Stomach (tissue), 4 donors: Measurements from ENCODE around the gene HNRNPLL.

Experiments
- EP300 ChIP-seq: sonication (generic); formaldehyde crosslinking; IDR thresholded peaks from one replicate; pipeline ENCODE4 v1.6.1; 2017; ENCODE audit warnings: antibody characterized with exemption
- POLR2AphosphoS5 ChIP-seq, 3 donors: sonication (generic); formaldehyde crosslinking; IDR thresholded peaks; one replicate each; pipeline ENCODE4 v1.6.1; 2016; ENCODE audit warnings: antibody characterized with exemption in 3 of 3
- TF ChIP-seq, protein P1 (sequence below), 7 experiments: fragments of 450-650 bp in 4 of 7; fragments of 200-600 bp in 3 of 7; sonication (generic) in 3 of 7; IDR thresholded peaks; one replicate each; pipeline ENCODE4 v1.5.1; 2016 to 2019; ENCODE audit warnings: antibody characterized with exemption in 7 of 7, control low read depth in 2 of 7, mild to moderate bottlenecking in 1 of 7

DNA sequence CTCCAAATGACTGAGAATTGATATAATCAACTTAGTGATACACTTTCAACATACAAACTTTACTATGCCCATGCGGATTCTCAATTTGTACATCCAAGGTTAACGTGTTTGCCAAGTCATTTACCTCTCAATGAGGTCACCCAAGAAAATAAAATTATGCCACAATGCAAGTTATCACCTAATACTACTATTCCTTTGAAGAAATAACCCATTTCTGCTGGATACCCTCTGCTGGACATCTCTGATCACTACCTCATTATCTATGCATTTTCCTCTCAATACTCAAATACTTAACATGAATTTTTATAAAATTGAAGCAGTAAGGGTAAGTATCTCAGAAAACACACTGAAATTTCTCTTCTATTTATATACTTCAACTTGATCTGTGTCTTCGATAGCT is 12.7 kb downstream of the HNRNPLL start:
- no peak for TF ChIP-seq EP300
- TF ChIP-seq, protein P1, sequence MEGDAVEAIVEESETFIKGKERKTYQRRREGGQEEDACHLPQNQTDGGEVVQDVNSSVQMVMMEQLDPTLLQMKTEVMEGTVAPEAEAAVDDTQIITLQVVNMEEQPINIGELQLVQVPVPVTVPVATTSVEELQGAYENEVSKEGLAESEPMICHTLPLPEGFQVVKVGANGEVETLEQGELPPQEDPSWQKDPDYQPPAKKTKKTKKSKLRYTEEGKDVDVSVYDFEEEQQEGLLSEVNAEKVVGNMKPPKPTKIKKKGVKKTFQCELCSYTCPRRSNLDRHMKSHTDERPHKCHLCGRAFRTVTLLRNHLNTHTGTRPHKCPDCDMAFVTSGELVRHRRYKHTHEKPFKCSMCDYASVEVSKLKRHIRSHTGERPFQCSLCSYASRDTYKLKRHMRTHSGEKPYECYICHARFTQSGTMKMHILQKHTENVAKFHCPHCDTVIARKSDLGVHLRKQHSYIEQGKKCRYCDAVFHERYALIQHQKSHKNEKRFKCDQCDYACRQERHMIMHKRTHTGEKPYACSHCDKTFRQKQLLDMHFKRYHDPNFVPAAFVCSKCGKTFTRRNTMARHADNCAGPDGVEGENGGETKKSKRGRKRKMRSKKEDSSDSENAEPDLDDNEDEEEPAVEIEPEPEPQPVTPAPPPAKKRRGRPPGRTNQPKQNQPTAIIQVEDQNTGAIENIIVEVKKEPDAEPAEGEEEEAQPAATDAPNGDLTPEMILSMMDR (IDR thresholded peaks at IDR 0.05), result no peak
- TF ChIP-seq POLR2AphosphoS5 (IDR thresholded peaks at IDR 0.05), result no peak
